ENCODE measurements around the gene RAB3IP. TPM values are rescaled to one million over a fixed set of nuclear protein-coding genes. Genes with fewer than 3 reads are reported as not detected.

RAB3IP gene
- total RNA-seq, 6 donors from 2014 or later: 24.1 to 99.5 (median 34.2) TPM

- Histone ChIP-seq H3K9me3 (no peaks in the 10 kb centered on the region), H3K4me3 (no peak overlapping the region), H3K27ac (no peak overlapping the region), H3K27me3 (no peaks in the 10 kb centered on the region), H3K4me1 (no peaks in the 10 kb centered on the region), H3K36me3 (no peaks in the 10 kb centered on the region)
- no peak for ATAC-seq (ENCODE audit: low FRiP score in 2 of 2)
- WGBS, 2 donors: 87 to 93% methylated on average over 4 of the region's 4 CpGs
- no peak for DNase-seq
- TF ChIP-seq CTCF (IDR thresholded peaks at IDR 0.05): no peak
- TF ChIP-seq EP300 (IDR thresholded peaks at IDR 0.05): no peak
- no peak for TF ChIP-seq POLR2AphosphoS5 (IDR thresholded peaks at IDR 0.05)
- no peak for TF ChIP-seq POLR2A (IDR thresholded peaks at IDR 0.05)
These were observed 128.0 kb downstream of the RAB3IP start for GRCh38 chr12:69866698-69867097.

GRCh38 chr12:69868695-69869094, 130.0 kb downstream of the RAB3IP start:
- H3K36me3 ChIP-seq: no peaks in the 10 kb centered on the region
- no peaks in the 10 kb centered on the region for H3K9me3 ChIP-seq
- 92 to 95% methylated on average over 9 of the region's 9 CpGs for WGBS, 2 donors
- no peak for DNase-seq
- peaks cover 0 to 11% (median 5%) of the 10 kb centered on the region in 4 donors for H3K4me1 ChIP-seq
- no peak overlapping the region for H3K27ac ChIP-seq
- no peak for TF ChIP-seq EP300 (IDR thresholded peaks at IDR 0.05)
- ATAC-seq (ENCODE audit: low FRiP score in 2 of 2): peak in 1 of 2 donors; percentile 30
- no peaks in the 10 kb centered on the region for H3K27me3 ChIP-seq
- no peak overlapping the region for H3K4me3 ChIP-seq

- Histone ChIP-seq H3K27me3 (no peaks in the 10 kb centered on the region), H3K36me3 (no peaks in the 10 kb centered on the region), H3K4me1 (peaks cover 0 to 11% (median 5%) of the 10 kb centered on the region in 4 donors), H3K4me3 (no peak overlapping the region), H3K9me3 (no peaks in the 10 kb centered on the region), H3K27ac (no peak overlapping the region)
- WGBS, 2 donors: 29 to 34% methylated on average over 3 of the region's 3 CpGs
- no peak for TF ChIP-seq EP300 (IDR thresholded peaks at IDR 0.05)
- no peak for TF ChIP-seq POLR2AphosphoS5 (IDR thresholded peaks at IDR 0.05)
- peak in 1 of 2 donors; percentile 25 for ATAC-seq (ENCODE audit: low FRiP score in 2 of 2)
- no peak for DNase-seq
These were observed 134.1 kb downstream of the RAB3IP start for GRCh38 chr12:69872804-69873203.

Other genes with a start within 250 kb of the RAB3IP start
- 100 to 1,000 TPM in 3 of 6 donors, 10 to 100 TPM in 3; 28.1 to 117 (median 91.0) TPM for gene CCT2, start 153.4 kb upstream of the RAB3IP start, total RNA-seq
- not detected for gene LRRC10, start 128.0 kb upstream of the RAB3IP start, total RNA-seq
- gene BEST3, start 39.6 kb upstream of the RAB3IP start, total RNA-seq: not detected
- 1 to 10 TPM in 1 of 6 donors, under 1 TPM in 2, not detected in 3; 0.10 to 1.8 (median 0.20) TPM for gene MYRFL, start 86.4 kb downstream of the RAB3IP start, total RNA-seq